Erythroblast (primary cell): ENCODE results near the gene SLAMF1.

Experiments
- DNase-seq, 2 experiments: peaks; one replicate each; lab custom pipeline; 2025; lab: John Stamatoyannopoulos, UW
- GATA1 ChIP-seq: IDR thresholded peaks from 2 replicates; pipeline ENCODE4 v1.6.1; 2011; ENCODE audit warnings: low read depth, mild to moderate bottlenecking, control low read depth, low read length, moderate library complexity
- POLR2A ChIP-seq: IDR thresholded peaks from 2 replicates; pipeline ENCODE4 v1.6.1; 2011; ENCODE audit warnings: mild to moderate bottlenecking, low read length

The SLAMF1 gene

DNA sequence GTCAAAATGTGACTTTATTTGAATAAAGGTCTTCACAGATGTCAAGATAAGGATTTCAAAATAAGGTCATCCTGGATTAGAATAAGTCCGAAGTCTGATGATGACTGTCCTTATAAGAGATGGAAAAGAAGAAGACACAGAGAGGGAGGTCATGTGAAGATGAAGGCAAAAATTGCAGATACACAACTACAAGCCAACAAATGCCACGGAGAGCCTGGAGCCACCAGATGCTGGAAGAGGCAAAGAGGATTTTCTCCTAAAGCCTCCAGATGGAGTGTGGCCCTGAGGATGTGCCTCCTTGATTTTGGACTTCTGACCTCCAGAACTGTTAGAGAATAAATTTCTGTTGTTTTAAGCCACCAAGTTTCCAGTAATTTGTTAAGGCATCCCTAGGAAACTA lies 31.2 kb downstream of the SLAMF1 start:
- no peak for DNase-seq
- TF ChIP-seq GATA1 (no peak), POLR2A (no peak)

DNA sequence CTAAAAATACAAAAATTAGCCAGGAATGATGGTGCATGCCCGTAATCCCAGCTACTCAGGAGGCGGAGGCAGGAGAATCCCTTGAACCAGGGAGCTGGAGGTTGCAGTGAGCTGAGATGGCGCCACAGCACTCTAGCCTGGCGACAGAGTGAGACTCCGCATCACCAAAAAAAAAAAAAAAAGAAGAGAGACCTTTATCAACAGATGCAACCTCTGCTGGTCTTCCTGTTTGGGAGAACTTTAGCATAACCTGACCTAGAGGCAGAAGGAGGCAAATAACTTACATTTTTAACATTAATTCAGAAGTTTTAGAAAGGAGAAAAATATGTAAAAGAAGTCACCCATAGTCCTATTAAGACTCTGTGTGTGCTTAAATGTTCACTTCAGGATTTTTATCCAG lies 32.4 kb downstream of the SLAMF1 start:
- DNase-seq: no peak
- TF ChIP-seq GATA1 (no peak), POLR2A (no peak)

DNA sequence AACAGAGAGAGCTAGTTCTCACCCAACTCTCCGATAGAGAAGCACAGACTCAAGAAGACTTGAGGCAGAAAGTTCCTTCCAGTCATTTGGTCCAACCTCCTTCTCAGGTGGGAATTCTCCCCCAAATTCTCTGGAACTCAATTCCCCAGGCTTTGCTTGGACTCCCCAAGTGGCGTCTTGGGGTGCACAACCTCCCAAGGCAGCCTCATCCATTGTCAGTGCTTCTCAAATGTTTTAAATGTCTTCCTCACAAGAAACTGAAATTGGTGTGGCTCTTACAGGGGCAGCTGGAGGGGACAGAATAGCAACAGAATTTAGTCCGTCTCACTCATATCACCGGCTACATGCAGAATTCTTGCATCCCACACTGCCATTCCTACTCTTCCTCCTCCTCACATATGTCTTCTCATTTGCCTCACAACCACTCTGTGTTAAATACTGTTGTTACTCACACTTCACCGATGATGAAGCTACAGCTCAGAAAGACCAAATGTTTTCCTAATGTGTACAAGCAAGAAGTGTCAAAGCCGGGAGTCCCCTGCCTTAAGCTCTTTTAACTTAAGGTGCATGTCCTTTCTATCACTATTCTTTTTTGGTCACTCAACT lies 34.1 kb downstream of the SLAMF1 start:
- no peak for DNase-seq
- no peak for TF ChIP-seq POLR2A
- TF ChIP-seq GATA1: no peak

DNA sequence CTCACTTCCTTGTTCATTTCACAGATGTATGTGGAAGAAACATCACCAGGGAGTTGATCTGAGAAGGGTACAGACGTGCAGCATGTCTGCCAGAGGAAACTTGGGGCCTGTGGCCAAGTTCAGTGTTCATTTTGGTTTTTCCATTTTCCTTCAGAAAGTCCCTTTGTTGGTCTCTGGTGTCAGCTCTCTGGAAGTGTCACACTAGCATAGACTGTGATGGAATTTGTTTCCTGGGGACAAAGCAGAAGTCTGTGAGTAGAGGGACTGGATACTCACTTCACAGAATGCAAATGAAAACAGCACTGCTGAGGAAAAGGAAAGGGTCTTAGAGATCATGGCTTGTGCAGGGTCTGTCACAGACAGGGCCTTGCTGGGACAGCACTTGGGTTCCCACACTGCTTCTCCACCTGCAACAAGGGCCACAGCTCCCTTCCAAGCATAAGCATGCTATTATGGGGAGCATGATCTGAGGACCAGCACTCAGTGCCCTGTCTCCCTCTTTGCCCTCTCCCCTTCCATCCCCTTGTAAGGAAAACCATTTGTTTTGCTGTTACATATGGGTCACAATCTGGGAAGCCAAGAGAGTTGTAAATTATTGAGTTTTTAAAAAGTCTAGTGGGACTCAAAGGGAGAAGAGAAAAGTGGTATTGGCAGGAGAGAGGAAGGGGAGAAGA lies 36.1 kb downstream of the SLAMF1 start:
- no peak for TF ChIP-seq POLR2A
- TF ChIP-seq GATA1: no peak
- no peak for DNase-seq

DNA sequence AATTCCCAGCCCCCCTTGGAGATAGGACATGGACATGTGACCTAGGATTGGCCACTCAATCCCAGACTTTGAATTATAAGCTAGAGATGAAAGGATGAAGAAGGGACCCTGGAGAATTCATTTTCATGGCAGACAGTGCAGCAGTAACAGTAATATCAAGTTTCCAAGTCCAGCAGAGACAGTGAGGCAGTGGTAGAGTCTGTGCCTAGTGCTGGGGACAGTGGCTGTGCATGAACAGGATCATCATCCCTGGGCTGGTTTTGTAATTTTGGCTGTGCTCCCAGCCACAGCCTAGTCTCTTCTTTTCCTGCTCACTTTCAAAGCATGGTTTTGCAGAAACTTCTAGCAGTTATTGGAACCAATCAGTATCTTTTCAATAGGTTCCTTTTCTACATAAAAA lies 37.9 kb downstream of the SLAMF1 start:
- TF ChIP-seq POLR2A (no peak), GATA1 (no peak)
- no peak for DNase-seq

DNA sequence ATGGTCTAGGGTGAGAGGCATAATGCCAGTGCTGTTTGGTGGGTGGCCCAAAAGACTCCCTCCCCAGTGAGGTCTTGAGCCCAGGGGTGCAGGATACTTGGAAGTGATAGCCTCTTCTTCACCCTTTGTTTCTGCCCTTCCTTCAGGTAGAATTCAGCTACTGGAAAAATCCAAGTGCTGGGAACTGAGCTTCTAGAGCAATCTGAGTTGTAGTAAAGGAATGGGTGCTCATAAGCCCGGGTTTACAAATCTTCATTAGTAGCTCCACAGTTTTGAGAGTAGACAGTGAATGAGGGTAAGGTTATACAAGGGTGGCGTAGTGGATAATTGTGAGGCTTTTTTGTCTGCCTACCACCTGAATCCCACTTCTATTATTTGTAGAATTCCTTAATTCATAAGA lies 38.3 kb downstream of the SLAMF1 start:
- TF ChIP-seq GATA1: no peak
- TF ChIP-seq POLR2A: no peak
- DNase-seq: no peak

DNA sequence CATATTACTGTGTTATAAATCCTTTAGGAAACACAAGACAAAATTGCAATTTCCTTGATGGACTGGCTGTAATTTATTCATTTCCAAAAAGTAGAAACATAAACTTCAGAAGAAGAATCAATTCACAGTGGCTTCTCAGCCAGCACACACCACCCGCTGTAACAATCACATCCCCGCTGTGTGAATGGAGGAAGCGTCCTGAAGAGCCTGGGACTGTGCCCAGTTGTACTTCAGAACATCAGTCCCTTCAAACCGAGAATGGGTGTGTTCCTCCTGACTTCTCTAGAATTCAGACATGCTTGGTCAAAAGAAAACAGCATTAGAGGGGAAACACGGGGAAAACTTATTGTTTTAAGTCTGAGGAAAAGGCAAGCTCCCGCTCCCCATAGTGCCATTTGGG lies 38.8 kb downstream of the SLAMF1 start:
- TF ChIP-seq GATA1: no peak
- no peak for TF ChIP-seq POLR2A
- DNase-seq: no peak

DNA sequence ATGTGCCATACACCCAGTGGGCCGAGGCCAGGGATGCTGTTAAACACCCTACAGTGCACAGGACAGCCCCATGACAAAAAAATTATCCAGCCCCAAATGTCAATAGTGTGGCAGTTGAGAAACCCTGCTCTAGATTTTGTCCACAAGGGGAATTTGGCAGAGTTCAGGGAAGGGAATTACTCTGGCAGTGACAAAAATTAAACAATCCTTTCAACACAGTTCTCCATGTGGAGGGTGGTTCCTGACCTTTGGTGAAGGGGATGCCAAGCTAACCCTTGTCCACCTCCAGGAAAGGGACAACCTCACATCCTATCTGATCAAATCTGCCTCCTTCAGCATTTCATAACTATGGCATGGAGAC lies 39.2 kb downstream of the SLAMF1 start:
- TF ChIP-seq POLR2A (no peak), GATA1 (no peak)
- no peak for DNase-seq

DNA sequence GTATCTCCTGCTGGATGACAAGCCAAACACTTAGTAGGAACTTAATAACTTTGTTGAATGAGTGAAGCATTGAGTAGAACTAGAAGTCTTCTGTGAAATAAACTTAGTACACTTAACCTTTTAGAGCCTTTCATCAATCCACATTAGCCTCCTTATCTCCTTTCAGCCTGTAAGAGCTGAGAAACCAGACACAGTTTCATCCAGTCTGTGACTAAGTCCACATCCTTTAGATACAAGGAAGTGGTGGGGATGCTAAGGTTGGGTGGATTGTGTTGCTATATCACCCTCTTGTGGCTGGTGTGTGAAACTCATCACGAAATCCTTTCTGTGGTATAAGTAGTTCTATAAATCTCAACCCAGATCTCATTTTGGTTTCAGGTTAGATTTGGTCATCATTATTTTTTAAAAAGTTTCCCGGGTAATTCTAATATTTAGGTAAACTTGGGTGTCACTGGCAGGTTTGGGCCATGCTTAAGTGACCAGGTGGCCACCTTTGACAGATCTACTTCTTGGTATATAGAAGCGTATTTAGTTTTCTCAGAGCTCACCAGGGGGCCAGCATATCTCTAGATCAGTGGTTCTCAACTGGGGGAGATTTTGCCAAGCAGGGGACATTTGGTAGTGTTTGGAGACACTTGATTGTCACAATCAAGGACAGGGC lies 39.7 kb downstream of the SLAMF1 start:
- TF ChIP-seq GATA1: no peak
- TF ChIP-seq POLR2A: no peak
- DNase-seq: peak; percentile 79 to 87

DNA sequence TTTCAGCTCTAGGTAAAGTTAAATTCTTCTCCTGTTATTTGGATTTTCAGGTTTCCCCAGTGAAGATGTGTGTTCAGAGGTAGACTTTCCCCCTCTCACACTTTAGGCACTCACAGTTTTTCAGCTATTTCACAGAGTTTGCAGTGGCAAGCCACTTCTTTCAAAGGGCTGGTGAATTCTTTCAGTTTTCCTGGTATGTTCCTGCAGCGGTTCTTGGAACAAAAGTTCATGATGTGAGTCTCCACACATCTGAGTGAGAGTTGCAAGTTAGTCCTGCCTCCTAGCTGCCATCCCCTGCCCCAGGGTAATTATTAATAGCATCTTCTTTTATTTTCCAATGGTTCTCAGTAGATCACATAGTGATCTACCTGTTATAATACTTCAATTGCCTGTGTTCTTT lies 40.2 kb downstream of the SLAMF1 start:
- TF ChIP-seq POLR2A (no peak), GATA1 (no peak)
- DNase-seq: no peak

DNA sequence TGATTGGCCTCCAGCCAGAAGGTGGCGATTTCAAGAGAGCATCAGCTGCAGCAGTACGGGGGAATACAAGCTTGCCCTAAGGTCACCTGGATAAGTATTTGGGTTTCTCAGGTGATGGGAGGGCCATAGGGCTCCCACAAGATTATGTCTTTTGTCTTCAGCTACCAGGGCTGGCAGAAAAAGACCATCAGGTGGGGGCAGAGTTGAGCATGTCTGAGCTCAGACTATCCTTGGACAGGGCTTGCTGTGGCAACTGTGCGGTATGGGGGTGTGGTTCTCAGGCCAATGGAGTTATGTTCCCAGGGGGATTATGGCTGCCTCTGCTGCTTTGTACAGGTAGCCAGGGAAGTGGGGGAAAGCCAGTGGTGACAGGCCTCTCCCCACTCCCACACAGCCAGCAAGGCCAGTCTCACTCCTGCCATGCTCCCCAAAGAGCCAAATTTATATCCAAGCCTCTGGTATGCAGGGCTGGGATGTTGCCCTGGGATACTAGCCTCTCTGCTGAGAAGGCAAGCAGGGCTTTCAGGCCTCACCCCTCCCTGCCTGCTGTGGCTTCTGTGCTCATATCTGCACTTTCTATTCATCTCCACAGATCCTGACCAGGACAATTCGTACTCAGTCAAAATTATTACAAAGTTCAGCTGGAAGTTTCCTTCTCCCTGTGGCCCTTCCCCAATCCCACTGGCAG lies 40.9 kb downstream of the SLAMF1 start:
- no peak for TF ChIP-seq POLR2A
- TF ChIP-seq GATA1: no peak
- DNase-seq: no peak

DNA sequence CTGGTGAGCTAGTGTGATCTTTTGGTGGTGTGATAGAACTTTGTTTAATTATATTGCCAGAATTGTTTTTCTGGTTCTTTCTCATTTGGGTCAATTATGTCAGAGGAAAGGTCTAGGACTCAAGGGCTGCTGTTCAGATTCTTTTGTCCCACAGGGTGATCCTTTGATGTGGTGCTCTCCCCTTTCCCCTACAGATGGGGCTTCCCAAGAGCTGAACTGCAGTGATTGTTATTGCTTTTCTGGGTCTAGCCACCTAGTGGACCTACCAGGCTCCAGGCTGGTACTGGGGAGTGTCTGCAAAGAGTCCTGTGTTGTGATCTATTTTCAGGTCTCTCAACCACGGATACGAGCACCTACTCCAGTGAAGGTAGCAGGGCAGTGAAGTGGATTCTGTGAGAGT lies 41.6 kb downstream of the SLAMF1 start:
- TF ChIP-seq GATA1 (no peak), POLR2A (no peak)
- no peak for DNase-seq

DNA sequence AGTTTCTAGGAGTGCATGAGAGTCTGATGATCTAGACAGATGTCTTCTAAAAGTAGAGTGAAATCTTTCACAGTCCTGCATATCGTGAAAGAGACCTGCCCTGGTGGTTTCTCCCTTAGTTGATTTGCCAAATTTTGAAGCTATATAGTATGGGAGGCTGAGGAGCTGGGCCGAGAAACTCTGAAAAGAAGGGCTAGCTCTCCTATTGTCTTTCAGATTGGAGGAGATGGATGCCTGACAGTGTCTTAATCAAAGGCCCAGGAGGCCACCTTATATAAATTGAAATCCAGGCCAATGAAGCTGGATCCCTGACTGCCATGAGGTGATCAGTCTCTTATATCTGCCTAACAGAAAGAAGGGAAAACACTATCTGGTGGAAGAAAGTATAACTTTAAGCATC lies 49.1 kb downstream of the SLAMF1 start:
- TF ChIP-seq GATA1 (no peak), POLR2A (no peak)
- no peak for DNase-seq

DNA sequence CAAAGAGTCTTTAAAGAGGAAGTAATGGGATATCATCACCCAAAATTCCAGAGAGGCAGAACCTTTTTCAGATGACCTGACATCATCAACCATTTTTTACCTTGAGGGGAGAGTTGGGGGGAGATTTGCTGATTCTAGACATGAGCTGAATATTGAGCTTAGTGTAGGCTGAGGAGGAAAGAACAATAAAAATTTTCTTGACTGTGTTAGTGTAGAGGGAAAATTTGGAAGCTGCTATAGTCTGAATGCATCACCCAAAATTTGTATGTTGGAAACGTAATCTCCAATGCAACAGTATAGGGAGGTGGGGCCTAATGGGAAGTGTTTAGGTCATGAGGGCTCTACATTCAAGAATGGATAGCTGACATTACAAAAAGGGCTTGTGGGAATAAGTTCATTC lies 49.8 kb downstream of the SLAMF1 start:
- no peak for TF ChIP-seq GATA1
- no peak for TF ChIP-seq POLR2A

DNA sequence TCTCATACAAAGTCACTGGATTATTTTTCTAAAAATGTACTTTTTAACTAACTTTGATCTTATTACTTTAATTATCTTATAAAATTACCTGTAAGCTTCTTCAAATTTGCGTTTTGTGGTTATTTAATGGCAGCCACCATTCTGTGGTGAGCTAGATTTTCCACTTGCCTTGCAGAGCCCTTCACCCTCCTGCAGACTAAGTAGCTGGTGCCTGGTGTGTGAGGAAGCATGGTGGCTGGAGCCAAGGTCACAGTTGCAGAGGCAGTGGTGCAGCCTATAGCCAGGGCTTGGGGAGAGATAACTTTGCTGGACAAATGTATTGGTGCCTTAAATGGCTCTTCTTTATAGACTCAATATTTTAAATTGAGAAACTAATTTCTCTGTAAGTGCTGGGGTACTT lies 56.4 kb downstream of the SLAMF1 start:
- no peak for TF ChIP-seq POLR2A
- no peak for TF ChIP-seq GATA1
- no peak for DNase-seq

More for the DNA sequence above, 49.8 kb downstream of the SLAMF1 start:
- DNase-seq: no peak
